ENCODE measurements around the gene HES2. TPM values are rescaled to one million over a fixed set of nuclear protein-coding genes. Genes with fewer than 3 reads are reported as not detected.
"Not testable (repeated sequence)": the region's sequence is repeated elsewhere in the genome, so short reads cannot be mapped to it uniquely, and the experiment has no call there.

The HES2 gene
- total and polyA plus RNA-seq, 2 experiments from 2014 or later = 0.27 to 1.2 TPM

DNA sequence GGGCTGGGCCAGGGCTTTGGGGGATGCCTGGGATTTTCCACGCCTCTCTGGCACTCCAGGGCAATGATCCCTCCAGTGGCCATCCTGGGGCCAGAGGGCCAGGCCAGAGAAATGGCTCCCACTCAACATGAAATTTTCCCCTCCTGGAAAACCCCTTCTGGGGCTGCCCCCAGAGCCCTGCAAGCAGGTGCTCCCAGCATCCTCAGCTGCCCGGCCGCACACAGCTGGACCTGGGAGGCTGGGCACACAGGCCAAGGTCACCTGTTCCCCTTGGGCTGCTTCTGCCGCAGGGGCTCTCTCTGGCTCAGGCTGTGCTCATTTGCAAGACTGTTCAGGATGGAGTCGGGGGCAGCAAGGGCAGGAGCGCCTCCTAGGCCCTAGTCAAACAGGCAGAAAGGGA is 8.7 kb upstream of the HES2 start:
- not testable (repeated sequence) for H3K36me3 ChIP-seq (replicated peaks; ENCODE audit: insufficient read depth, low read depth); H3K79me2 ChIP-seq; DNase-seq (ENCODE audit: low spot score); H4K20me1 ChIP-seq (ENCODE audit: insufficient read depth, poor library complexity, severe bottlenecking); H3K27ac ChIP-seq; H3K9me2 ChIP-seq (replicated peaks; ENCODE audit: insufficient read depth); H3K4me2 ChIP-seq; H3K9me3 ChIP-seq (ENCODE audit: low read depth); H2AFZ ChIP-seq; H3K4me3 ChIP-seq; H3K4me1 ChIP-seq (ENCODE audit: insufficient read depth)
- peaks cover 39% of the 10 kb centered on the region for H3K27me3 ChIP-seq
- 81% methylated on average over 6 of the region's 6 CpGs for WGBS (ENCODE audit: low lambda C conversion rate, missing lambda C conversion rate)

DNA sequence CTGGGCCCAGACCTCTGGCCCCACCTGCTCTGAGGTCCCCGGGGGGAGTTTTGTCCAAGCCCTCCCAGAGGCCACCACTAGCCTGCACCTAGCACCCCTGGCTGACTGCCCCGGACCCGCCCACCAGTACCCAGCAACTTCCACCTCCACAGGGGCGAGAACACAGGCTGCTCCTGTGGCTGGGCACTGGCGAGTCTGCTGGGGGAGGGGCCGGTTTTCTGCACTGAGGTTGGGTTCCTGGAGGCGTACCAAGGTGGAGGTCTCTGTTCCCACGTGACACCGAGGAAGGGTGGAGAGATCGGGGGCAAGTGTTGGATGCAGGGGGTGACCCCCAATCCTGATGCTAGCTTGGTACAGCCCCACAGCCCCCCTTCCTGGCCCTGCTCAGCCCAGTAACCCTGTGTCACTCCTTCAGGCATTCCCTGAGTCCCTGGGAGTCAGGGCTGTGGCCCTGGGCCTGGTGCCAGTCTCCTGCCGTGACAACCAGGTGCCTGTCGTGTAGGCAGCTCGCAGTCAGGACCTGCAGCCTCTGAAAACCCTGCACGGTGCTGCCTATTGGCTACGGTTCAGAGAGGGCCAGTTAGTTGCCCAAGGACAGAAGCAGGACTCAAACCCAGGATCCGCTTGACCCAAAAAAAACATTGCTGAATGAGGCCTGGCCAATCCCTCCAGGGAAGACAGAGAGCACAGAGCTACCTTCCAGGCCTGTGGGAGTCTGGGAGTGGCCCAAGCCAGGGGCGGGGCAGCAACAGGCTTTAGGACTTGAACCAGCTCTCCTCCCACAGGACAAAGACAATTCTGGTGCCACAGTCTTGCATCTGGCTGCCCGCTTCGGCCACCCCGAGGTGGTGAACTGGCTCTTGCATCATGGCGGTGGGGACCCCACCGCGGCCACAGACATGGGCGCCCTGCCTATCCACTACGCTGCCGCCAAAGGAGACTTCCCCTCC is 8.0 kb upstream of the HES2 start:
- no peaks in the 10 kb centered on the region for H4K20me1 ChIP-seq (ENCODE audit: insufficient read depth, poor library complexity, severe bottlenecking)
- no peak overlapping the region for H3K27ac ChIP-seq
- H3K79me2 ChIP-seq = no peaks in the 10 kb centered on the region
- no peaks in the 10 kb centered on the region for H3K9me3 ChIP-seq (ENCODE audit: low read depth)
- H3K4me1 ChIP-seq (ENCODE audit: insufficient read depth) = peaks cover 5% of the 10 kb centered on the region
- H3K36me3 ChIP-seq (replicated peaks; ENCODE audit: insufficient read depth, low read depth) = no peaks in the 10 kb centered on the region
- 90% methylated on average over 25 of the region's 26 CpGs for WGBS (ENCODE audit: low lambda C conversion rate, missing lambda C conversion rate)
- H3K9me2 ChIP-seq (replicated peaks; ENCODE audit: insufficient read depth) = no peaks in the 10 kb centered on the region
- H3K4me2 ChIP-seq = no peak overlapping the region
- TF ChIP-seq EZH2 (IDR thresholded peaks at IDR 0.05; ENCODE audit: borderline replicate concordance) (no peak), EZH2phosphoT487 (IDR thresholded peaks at IDR 0.05; ENCODE audit: low read depth, severe bottlenecking, unreplicated experiment) (no peak)
- TF ChIP-seq, protein P1, sequence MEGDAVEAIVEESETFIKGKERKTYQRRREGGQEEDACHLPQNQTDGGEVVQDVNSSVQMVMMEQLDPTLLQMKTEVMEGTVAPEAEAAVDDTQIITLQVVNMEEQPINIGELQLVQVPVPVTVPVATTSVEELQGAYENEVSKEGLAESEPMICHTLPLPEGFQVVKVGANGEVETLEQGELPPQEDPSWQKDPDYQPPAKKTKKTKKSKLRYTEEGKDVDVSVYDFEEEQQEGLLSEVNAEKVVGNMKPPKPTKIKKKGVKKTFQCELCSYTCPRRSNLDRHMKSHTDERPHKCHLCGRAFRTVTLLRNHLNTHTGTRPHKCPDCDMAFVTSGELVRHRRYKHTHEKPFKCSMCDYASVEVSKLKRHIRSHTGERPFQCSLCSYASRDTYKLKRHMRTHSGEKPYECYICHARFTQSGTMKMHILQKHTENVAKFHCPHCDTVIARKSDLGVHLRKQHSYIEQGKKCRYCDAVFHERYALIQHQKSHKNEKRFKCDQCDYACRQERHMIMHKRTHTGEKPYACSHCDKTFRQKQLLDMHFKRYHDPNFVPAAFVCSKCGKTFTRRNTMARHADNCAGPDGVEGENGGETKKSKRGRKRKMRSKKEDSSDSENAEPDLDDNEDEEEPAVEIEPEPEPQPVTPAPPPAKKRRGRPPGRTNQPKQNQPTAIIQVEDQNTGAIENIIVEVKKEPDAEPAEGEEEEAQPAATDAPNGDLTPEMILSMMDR (IDR thresholded peaks at IDR 0.05; ENCODE audit: poor library complexity) = no peak
- no peak for DNase-seq (ENCODE audit: low spot score)
- no peak overlapping the region for H3K4me3 ChIP-seq
- peaks cover 46% of the 10 kb centered on the region for H3K27me3 ChIP-seq
- H2AFZ ChIP-seq = no peak overlapping the region

DNA sequence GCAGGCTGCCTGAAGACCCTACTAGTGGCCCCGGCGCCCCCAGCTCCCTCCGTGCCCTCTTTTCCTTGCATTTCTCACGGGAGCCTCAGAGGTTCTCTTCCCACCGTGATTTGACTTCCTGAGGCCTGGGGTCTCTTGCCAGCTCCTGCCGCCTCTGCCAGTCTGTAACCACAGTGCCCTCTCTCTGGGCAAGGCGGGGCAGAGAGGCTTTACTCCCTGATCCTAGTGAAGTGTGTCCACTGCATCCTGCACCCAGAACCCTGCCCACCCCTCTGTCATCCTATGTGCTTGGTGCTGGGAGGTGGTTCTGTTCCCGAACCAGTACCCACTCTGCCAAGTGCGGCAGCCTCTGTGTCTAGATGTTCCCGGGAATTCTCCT is 7.2 kb upstream of the HES2 start:
- no peak overlapping the region for H3K4me2 ChIP-seq

More for the DNA sequence above, 7.2 kb upstream of the HES2 start:
- Histone ChIP-seq H2AFZ (no peak overlapping the region), H3K79me2 (no peaks in the 10 kb centered on the region), H3K4me3 (no peak overlapping the region), H3K9me3 (ENCODE audit: low read depth) (no peaks in the 10 kb centered on the region), H3K27me3 (peaks cover 54% of the 10 kb centered on the region), H3K36me3 (replicated peaks; ENCODE audit: insufficient read depth, low read depth) (no peaks in the 10 kb centered on the region), H3K27ac (no peak overlapping the region), H3K4me1 (ENCODE audit: insufficient read depth) (peaks cover 5% of the 10 kb centered on the region), H3K9me2 (replicated peaks; ENCODE audit: insufficient read depth) (no peaks in the 10 kb centered on the region), H4K20me1 (ENCODE audit: insufficient read depth, poor library complexity, severe bottlenecking) (no peaks in the 10 kb centered on the region)
- no peak for TF ChIP-seq EZH2phosphoT487 (IDR thresholded peaks at IDR 0.05; ENCODE audit: low read depth, severe bottlenecking, unreplicated experiment)
- TF ChIP-seq, protein P1 (IDR thresholded peaks at IDR 0.05; ENCODE audit: poor library complexity) = no peak
- TF ChIP-seq EZH2 (IDR thresholded peaks at IDR 0.05; ENCODE audit: borderline replicate concordance) = no peak
- 86% methylated on average over 8 of the region's 10 CpGs for WGBS (ENCODE audit: low lambda C conversion rate, missing lambda C conversion rate)
- no peak for DNase-seq (ENCODE audit: low spot score)
